Measurements from ENCODE around the gene SEZ6L.

DNA sequence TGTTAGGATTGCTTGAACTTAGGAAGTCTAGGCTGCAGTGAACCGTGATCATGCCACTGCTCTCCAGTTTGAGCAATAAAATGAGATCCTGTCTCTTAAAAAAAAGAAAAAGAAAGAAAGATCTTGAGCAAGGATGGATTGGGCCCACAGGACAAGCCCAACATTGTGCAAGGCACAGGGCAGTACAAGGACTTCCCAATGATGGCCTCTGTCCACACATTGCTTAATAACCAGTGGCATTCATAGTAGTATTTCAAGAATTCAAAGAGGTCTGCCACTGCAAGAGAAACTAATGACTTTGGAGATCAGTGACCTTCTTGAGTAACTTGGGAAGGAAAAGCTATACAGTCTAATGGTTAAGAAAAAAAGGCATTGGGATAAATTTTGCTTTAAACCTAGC is 44.6 kb downstream of the SEZ6L start:
- TF ChIP-seq, protein P1, sequence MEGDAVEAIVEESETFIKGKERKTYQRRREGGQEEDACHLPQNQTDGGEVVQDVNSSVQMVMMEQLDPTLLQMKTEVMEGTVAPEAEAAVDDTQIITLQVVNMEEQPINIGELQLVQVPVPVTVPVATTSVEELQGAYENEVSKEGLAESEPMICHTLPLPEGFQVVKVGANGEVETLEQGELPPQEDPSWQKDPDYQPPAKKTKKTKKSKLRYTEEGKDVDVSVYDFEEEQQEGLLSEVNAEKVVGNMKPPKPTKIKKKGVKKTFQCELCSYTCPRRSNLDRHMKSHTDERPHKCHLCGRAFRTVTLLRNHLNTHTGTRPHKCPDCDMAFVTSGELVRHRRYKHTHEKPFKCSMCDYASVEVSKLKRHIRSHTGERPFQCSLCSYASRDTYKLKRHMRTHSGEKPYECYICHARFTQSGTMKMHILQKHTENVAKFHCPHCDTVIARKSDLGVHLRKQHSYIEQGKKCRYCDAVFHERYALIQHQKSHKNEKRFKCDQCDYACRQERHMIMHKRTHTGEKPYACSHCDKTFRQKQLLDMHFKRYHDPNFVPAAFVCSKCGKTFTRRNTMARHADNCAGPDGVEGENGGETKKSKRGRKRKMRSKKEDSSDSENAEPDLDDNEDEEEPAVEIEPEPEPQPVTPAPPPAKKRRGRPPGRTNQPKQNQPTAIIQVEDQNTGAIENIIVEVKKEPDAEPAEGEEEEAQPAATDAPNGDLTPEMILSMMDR (IDR thresholded peaks at IDR 0.05) = no peak
- TF ChIP-seq POLR2A (IDR thresholded peaks at IDR 0.05) (no peak), POLR2AphosphoS5 (IDR thresholded peaks at IDR 0.05) (no peak), EP300 (IDR thresholded peaks at IDR 0.05; ENCODE audit: low read depth) (no peak)

All from transverse colon (tissue), 4 donors.